ENCODE measurements around the gene AKAP10.
A peak's percentile ranks its signal among the peaks of the same experiment; 100 is the strongest.
"Not testable (repeated sequence)": the region's sequence is repeated elsewhere in the genome, so short reads cannot be mapped to it uniquely, and the experiment has no call there.

AKAP10 gene

GRCh38 chr17:19977293-19978208, at the start of gene AKAP10:
AKAP10 (minus strand) TSS chr17:19977828; CDS start chr17:19977679, 149 bp downstream.
- peak; percentile 90 for DNase-seq

- DNase-seq = no peak
Measured at GRCh38 chr17:20026960-20027359, 49.3 kb upstream of the AKAP10 start.

- no peak for DNase-seq
Measured at GRCh38 chr17:20022701-20023100, 45.1 kb upstream of the AKAP10 start.

- not testable (repeated sequence) for DNase-seq
Measured at GRCh38 chr17:20016475-20016992, 38.9 kb upstream of the AKAP10 start.

GRCh38 chr17:20012017-20012536, 34.4 kb upstream of the AKAP10 start:
- DNase-seq = no peak

GRCh38 chr17:20010936-20011335, 33.3 kb upstream of the AKAP10 start:
- peak; percentile 22 for DNase-seq

- peak; percentile 83 for DNase-seq
Measured at GRCh38 chr17:20010099-20010863, 32.7 kb upstream of the AKAP10 start.

- peak; percentile 88 for DNase-seq
Measured at GRCh38 chr17:20009302-20010098, 31.9 kb upstream of the AKAP10 start, which contains the start of gene SPECC1. SPECC1 (plus strand) TSS chr17:20009359; CDS start chr17:20096652, 87,293 bp downstream.

- DNase-seq = no peak
Measured at GRCh38 chr17:20009052-20009301, 31.3 kb upstream of the AKAP10 start.

- peak; percentile 63 for DNase-seq
Measured at GRCh38 chr17:20008242-20009051, 30.8 kb upstream of the AKAP10 start.

- peak; percentile 20 for DNase-seq
Measured at GRCh38 chr17:19996502-19996901, 18.9 kb upstream of the AKAP10 start.

GRCh38 chr17:19996086-19996485, 18.5 kb upstream of the AKAP10 start:
- no peak for DNase-seq

- peak; percentile 93 for DNase-seq
Measured at GRCh38 chr17:19992803-19993713, 15.4 kb upstream of the AKAP10 start.

- DNase-seq = peak; percentile 85
Measured at GRCh38 chr17:19991252-19991885, 13.7 kb upstream of the AKAP10 start.

- no peak for DNase-seq
Measured at GRCh38 chr17:19987897-19988296, 10.3 kb upstream of the AKAP10 start.

GRCh38 chr17:19986941-19987861, 9.6 kb upstream of the AKAP10 start:
- no peak for DNase-seq

- no peak for DNase-seq
Measured at GRCh38 chr17:19979917-19980770, 2.5 kb upstream of the AKAP10 start.

- DNase-seq = no peak
Measured at GRCh38 chr17:19978805-19979211, 1.2 kb upstream of the AKAP10 start.

All from NCI-H69 (cell line).